ENCODE data around the gene OR2T8. TPM values are rescaled to one million over a fixed set of nuclear protein-coding genes. Genes with fewer than 3 reads are reported as not detected.

OR2T8 gene
- total RNA-seq, 1 experiment from 2014 or later = not detected

DNA sequence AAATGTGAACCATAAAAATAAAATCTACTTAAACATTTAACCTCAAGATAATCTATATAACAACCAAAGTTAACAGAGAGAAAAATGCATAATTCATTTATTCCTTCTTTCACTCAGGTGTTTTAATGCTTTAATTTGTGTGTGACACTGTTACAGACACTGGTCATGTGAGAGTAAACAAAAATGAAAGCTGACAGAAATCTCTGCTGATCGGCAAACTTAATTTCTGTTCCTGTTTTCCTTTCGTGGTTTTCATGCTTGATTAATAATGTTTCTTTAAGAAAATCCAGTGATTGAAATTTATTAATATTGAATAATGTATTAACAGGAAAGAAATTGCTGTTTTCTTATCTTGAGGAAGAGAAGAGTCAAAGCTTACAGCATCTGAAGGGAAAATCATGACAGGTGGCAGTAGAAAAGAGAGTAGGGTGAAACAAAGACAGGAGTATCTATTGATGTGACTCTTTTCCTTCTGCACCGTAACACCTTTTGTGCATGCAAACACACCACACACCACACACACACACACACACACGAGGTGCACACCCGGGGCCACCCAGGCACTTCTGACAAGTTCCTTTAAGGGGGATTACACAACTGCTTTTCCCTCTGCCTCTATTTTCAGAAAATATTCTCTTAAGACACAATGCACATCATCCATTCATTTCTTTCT is 46.6 kb downstream of the OR2T8 start:
- no peaks in the 10 kb centered on the region for H4K20me1 ChIP-seq (ENCODE audit: insufficient read depth)
- H3K79me2 ChIP-seq (ENCODE audit: low read depth) = no peaks in the 10 kb centered on the region
- H2AFZ ChIP-seq = no peak overlapping the region
- no peaks in the 10 kb centered on the region for H3K27me3 ChIP-seq (ENCODE audit: insufficient read depth, low read depth)
- no peak overlapping the region for H3K4me2 ChIP-seq
- no peak for DNase-seq
- no TSS peak for BruUV-seq (replicated peaks)
- TF ChIP-seq, protein P1, sequence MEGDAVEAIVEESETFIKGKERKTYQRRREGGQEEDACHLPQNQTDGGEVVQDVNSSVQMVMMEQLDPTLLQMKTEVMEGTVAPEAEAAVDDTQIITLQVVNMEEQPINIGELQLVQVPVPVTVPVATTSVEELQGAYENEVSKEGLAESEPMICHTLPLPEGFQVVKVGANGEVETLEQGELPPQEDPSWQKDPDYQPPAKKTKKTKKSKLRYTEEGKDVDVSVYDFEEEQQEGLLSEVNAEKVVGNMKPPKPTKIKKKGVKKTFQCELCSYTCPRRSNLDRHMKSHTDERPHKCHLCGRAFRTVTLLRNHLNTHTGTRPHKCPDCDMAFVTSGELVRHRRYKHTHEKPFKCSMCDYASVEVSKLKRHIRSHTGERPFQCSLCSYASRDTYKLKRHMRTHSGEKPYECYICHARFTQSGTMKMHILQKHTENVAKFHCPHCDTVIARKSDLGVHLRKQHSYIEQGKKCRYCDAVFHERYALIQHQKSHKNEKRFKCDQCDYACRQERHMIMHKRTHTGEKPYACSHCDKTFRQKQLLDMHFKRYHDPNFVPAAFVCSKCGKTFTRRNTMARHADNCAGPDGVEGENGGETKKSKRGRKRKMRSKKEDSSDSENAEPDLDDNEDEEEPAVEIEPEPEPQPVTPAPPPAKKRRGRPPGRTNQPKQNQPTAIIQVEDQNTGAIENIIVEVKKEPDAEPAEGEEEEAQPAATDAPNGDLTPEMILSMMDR (conservative IDR thresholded peaks at IDR 0.05) = no peak
- no peak for TF ChIP-seq EZH2 (IDR thresholded peaks at IDR 0.05; ENCODE audit: low read depth)
- no peaks in the 10 kb centered on the region for H3F3A ChIP-seq (ENCODE audit: insufficient read depth, low read depth)
- no peak overlapping the region for H3K4me3 ChIP-seq
- no peak overlapping the region for H3K27ac ChIP-seq
- no peaks in the 10 kb centered on the region for H3K36me3 ChIP-seq (ENCODE audit: low read depth)
- intact Hi-C loops (cut with micrococcal nuclease; ENCODE audit: unreplicated experiment) = no loop called here
- H3K9me3 ChIP-seq (ENCODE audit: insufficient read depth, low read depth) = no peaks in the 10 kb centered on the region
- ChIA-PET CTCF (no interaction called here), POLR2A (ENCODE audit: unreplicated experiment) (no interaction called here)
- no peaks in the 10 kb centered on the region for H3K4me1 ChIP-seq (replicated peaks; ENCODE audit: insufficient read depth)
- H3K9me2 ChIP-seq (ENCODE audit: insufficient read depth) = no peaks in the 10 kb centered on the region

Other genes starting within 250 kb of the OR2T8 start
- gene OR13G1, start 240.5 kb upstream of the OR2T8 start, total RNA-seq (2021) = not detected in 2 replicates
- not detected in 2 replicates for gene OR6F1, start 203.6 kb upstream of the OR2T8 start, total RNA-seq (2021)
- not detected in 2 replicates for gene OR14K1, start 181.6 kb upstream of the OR2T8 start, total RNA-seq (2021)
- gene OR14A2, start 172.1 kb upstream of the OR2T8 start, total RNA-seq (2021) = not detected in 2 replicates
- not detected in 2 replicates for gene OR1C1, start 159.7 kb upstream of the OR2T8 start, total RNA-seq (2021)
- gene OR14A16, start 96.1 kb upstream of the OR2T8 start, total RNA-seq (2021) = not detected in 2 replicates
- not detected in 2 replicates for gene OR11L1, start 78.4 kb upstream of the OR2T8 start, total RNA-seq (2021)
- gene TRIM58, start 63.1 kb upstream of the OR2T8 start, total RNA-seq (2021) = not detected in 2 replicates
- gene OR2W3, start 24.7 kb upstream of the OR2T8 start, total RNA-seq (2021) = not detected in 2 replicates
- gene OR2AJ1, start 4.6 kb downstream of the OR2T8 start, total RNA-seq (2021) = not detected in 2 replicates
- gene OR2L8, start 28.6 kb downstream of the OR2T8 start, total RNA-seq (2021) = not detected in 2 replicates
- gene OR2AK2, start 45.0 kb downstream of the OR2T8 start, total RNA-seq (2021) = not detected in 2 replicates
- gene OR2L5, start 93.4 kb downstream of the OR2T8 start, total RNA-seq (2021) = not detected in 2 replicates
- gene OR2L2, start 109.8 kb downstream of the OR2T8 start, total RNA-seq (2021) = 0.10 and 0.13 TPM in 2 replicates
- gene OR2L3, start 126.6 kb downstream of the OR2T8 start, total RNA-seq (2021) = not detected in 2 replicates
- gene OR2L13, start 174.9 kb downstream of the OR2T8 start, total RNA-seq (2021) = not detected in 2 replicates
- not detected in 2 replicates for gene OR2M5, start 224.9 kb downstream of the OR2T8 start, total RNA-seq (2021)